Measurements from ENCODE around the gene GPA33. TPM values are rescaled to one million over a fixed set of nuclear protein-coding genes. Genes with fewer than 3 reads are reported as not detected.

GPA33 gene
- total RNA-seq, 1 experiment from 2014 or later: not detected

DNA sequence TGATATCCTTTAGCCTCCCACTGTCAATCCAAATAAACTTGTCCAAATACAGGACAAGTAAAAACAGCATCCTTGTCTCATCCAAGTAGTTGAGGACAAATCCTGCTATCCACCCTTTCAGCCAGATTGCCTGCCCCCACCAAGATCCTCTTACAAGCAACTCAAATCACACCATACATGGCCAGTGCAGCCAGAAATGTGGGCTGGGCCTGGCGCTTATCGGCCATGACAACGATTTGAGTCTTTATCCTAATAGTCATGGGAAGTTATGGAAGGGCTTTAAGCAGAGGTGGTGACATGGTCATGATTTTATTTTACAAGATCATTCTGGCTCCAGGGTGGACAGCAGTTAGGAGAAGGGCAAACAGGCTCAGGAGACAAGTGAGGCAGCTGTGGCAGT, 6.3 kb downstream of the GPA33 start:
- DNase-seq: no peak
- no peak overlapping the region for H4K5ac ChIP-seq (ENCODE audit: insufficient read length, low read depth, low read length)
- Mint-ChIP-seq H3K4me1 (peaks cover 4 to 16% of the 10 kb centered on the region in 2 experiments), H3K27me3 (ENCODE audit: low read depth) (peaks cover 11% of the 10 kb centered on the region), H3K9me3 (no peaks in the 10 kb centered on the region; a peak in 1 of 5 replicates), H3K27ac (no peak overlapping the region), H3K4me3 (no peak overlapping the region), H3K36me3 (ENCODE audit: insufficient read depth in 1 of 3, low read depth in 3 of 3) (no peaks in the 10 kb centered on the region)
- H2BK20ac ChIP-seq (ENCODE audit: low read depth, low read length, poor library complexity, severe bottlenecking): no peak overlapping the region
- no peaks in the 10 kb centered on the region for H3K79me1 ChIP-seq (ENCODE audit: insufficient read depth, low read depth, low read length, poor library complexity, severe bottlenecking)
- no peak overlapping the region for H3K4ac ChIP-seq (ENCODE audit: low read depth, low read length)
- H3K9ac ChIP-seq (ENCODE audit: extremely low read depth, insufficient read length, low read length): no peak overlapping the region
- H3K23me2 ChIP-seq (ENCODE audit: insufficient read length, low read depth, low read length, poor library complexity, severe bottlenecking): no peaks in the 10 kb centered on the region
- no peak overlapping the region for H3K27ac ChIP-seq (ENCODE audit: insufficient read length, low read depth, low read length)
- H3K4me1 ChIP-seq (ENCODE audit: insufficient read depth, low read length): no peaks in the 10 kb centered on the region
- H3K18ac ChIP-seq (ENCODE audit: insufficient read length, low read depth, low read length): no peak overlapping the region
- no peak overlapping the region for H2AK5ac ChIP-seq (ENCODE audit: insufficient read length, low read length)
- H3K4me2 ChIP-seq (ENCODE audit: insufficient read depth, insufficient read length, low read length): no peak overlapping the region
- H4K8ac ChIP-seq (replicated peaks; ENCODE audit: insufficient read length, low read depth, low read length): no peak overlapping the region
- H2AFZ ChIP-seq (ENCODE audit: low read length): no peak overlapping the region
- no peak overlapping the region for H4K91ac ChIP-seq (ENCODE audit: insufficient read length, low read depth, low read length)
- H2BK12ac ChIP-seq (ENCODE audit: insufficient read length, low read depth, low read length): no peak overlapping the region
- no peak overlapping the region for H3K23ac ChIP-seq (ENCODE audit: insufficient read length, low read depth, low read length)
- no peaks in the 10 kb centered on the region for H3K27me3 ChIP-seq (ENCODE audit: insufficient read depth, low read length)
- WGBS (ENCODE audit: extremely low coverage, insufficient read length, low lambda C conversion rate): no CpG with 5 or more reads among the region's 3 CpGs
- no peaks in the 10 kb centered on the region for H4K20me1 ChIP-seq (ENCODE audit: control insufficient read depth, insufficient read depth, insufficient read length)
- H3K9me3 ChIP-seq (ENCODE audit: control insufficient read depth, low read depth, low read length): no peaks in the 10 kb centered on the region
- H3K56ac ChIP-seq (ENCODE audit: insufficient read length, low read depth, low read length): no peak overlapping the region
- H3T11ph ChIP-seq (ENCODE audit: low read length): no peak overlapping the region
- H3K79me2 ChIP-seq (ENCODE audit: insufficient read depth, low read length): no peaks in the 10 kb centered on the region
- H2BK15ac ChIP-seq (ENCODE audit: low read depth, low read length): no peak overlapping the region
- H2BK5ac ChIP-seq (ENCODE audit: insufficient read length, low read length): no peak overlapping the region
- H3K14ac ChIP-seq (ENCODE audit: insufficient read depth, low read length): no peak overlapping the region
- TF ChIP-seq CTCF (conservative IDR thresholded peaks at IDR 0.05): no peak
- H2BK120ac ChIP-seq (ENCODE audit: low read depth, low read length, poor library complexity, severe bottlenecking): no peak overlapping the region
